CD4-positive, alpha-beta T cell treated with Interleukin-4 for 1 hour (primary cell): ENCODE results near the gene RAC2.

Experiments
- DNase-seq, 2 donors: peaks; one replicate each; pipeline ENCODE4 v3.0.0-alpha.2; 2020 to 2022

Gene RAC2

GRCh38 chr22:37275134-37275533, 31.1 kb upstream of the RAC2 start:
- DNase-seq = no peak

GRCh38 chr22:37274380-37274862, 30.4 kb upstream of the RAC2 start:
- DNase-seq = peak in 1 of 2 donors; percentile 58

- no peak for DNase-seq
These were observed 29.8 kb upstream of the RAC2 start for GRCh38 chr22:37273846-37274225.

DNA sequence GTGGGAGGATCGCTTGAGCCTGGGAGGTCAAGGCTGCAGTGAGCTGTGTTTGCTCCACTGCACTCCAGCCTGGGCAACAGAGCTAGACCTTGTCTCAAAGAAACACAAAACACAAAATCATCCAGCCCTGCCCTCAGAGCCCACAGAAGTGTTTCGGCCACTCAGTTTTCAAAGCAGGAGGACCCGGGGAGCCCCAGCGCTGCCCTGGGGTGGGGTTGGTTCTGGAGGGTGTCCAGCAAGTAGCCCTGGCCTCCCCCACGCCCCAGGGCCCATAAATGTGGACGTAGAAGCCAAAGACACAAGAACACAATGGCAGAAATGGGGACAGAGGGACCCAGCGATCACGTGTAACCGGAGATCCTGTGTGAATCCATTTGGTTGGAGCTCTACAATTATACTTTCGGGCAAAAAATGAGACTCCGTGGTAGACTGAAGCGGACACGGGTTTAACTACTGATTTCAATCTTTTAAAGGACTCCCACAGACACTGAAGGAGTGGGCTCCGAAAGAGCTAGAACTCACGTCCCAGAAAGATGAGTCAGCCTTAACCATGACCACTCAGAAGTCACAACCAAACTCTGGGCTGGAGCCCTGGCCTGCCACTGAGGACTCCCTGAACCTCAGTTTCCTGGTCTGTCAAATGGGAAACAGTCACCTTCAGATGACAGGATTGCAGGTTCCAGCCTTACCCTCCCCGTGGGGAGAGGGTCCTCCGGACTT, 29.2 kb upstream of the RAC2 start:
- DNase-seq = no peak

- peak in 1 of 2 donors; percentile 67 for DNase-seq
These were observed 27.0 kb upstream of the RAC2 start for GRCh38 chr22:37270928-37271650.

DNA sequence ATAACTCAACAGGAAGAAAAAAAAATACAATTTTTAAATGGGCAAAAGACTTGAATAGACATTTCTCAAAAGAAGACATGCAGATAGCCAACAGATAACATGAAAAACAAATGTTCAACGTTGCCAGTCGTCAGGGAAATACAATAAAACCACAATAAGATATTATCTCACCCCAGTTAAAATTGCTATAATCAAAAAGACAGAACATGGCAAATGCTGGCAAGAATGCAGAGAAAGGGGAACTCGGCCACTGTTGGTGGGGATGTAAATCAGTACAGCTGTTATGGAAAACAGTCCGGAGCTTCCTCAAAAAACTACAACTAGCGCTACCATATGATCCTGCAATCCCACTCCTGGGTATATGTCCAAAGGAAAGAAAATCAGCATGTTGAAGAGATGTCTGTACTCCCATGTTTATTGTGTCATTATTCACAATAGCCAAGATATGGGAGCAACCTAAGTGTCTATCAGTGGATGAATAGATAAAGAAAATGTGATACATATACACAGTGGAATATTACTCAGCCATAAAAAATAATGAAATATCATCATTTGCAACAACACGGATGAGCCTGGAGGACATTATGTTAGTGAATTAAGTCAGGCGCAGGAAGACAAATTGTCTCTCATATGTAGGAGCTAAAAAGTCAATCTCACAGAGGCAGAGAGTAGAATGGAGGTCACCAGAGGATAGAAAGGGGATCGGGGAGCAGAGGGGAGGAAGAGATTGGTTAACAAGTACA, 26.0 kb upstream of the RAC2 start:
- peak in 1 of 2 donors; percentile 32 for DNase-seq

GRCh38 chr22:37267661-37268413, 23.8 kb upstream of the RAC2 start:
- DNase-seq = no peak

- DNase-seq = peak; percentile 72 to 74
These were observed 23.1 kb upstream of the RAC2 start for GRCh38 chr22:37267135-37267587.

GRCh38 chr22:37266581-37267134, 22.6 kb upstream of the RAC2 start:
- DNase-seq = no peak

GRCh38 chr22:37263966-37264887, 20.2 kb upstream of the RAC2 start:
- no peak for DNase-seq

- DNase-seq = no peak
These were observed 18.3 kb upstream of the RAC2 start for GRCh38 chr22:37262346-37262745.

GRCh38 chr22:37260901-37261336, 16.9 kb upstream of the RAC2 start:
- DNase-seq = peak; percentile 73 to 76

GRCh38 chr22:37260155-37260795, 16.2 kb upstream of the RAC2 start:
- no peak for DNase-seq

DNA sequence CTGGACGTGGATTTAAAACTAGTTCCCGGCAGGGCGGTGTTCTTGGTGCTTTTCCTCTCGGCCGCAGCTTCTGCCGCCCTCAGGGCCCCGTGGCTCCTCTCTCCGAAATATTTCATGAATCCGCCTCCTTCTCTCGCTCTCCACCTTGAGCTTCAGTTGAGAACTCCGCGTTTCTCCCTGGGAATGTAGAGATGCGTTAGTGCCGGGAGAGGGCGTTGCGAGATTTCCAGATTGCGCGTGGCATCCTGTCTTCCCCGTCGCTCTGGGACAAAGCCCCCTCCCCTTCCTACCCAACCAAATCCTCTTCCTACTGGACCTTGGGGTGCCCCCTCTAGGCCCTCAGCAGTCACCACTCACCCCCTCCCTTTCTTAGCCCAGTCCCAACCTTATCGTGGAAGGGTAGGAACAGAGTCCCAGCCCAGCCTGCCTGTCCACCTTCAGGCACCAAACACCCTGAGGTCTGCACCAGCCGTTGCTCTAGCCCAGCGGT, 15.5 kb upstream of the RAC2 start:
- no peak for DNase-seq

GRCh38 chr22:37258753-37259401, 14.8 kb upstream of the RAC2 start:
- no peak for DNase-seq

GRCh38 chr22:37258005-37258752, 14.1 kb upstream of the RAC2 start:
- DNase-seq = no peak

DNA sequence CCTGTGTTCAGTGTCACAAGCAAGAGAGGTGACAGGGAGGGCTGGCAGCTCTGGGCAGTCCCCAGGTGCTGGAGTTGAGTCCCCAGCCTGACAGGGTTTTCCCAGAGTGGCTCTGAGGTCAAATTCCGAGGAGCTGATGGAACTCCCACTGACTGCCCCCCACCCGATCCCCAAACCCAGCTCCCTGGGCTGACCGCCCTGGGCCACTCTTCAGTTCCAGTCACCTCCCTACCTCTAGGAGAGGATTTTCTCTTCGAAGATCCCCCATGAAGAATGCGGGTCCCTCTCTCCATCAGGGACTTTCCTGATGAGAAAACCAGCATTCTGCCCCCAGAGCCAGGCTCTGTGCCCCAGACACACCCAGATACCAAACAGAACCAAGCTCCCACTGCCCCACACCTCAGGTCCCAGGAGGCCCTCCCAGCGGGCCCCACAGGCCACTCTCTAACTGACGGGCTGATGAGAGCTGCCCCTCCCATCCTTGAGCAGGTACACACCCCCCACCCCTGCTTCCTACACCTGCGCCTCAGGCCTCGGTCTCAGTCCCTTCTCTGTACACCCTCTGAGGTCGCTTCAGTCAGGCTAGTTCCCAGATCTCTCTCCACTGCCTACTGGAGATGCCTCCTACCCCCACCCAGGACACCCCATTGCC, 12.1 kb upstream of the RAC2 start:
- DNase-seq = no peak

- DNase-seq = no peak
These were observed 11.5 kb upstream of the RAC2 start for GRCh38 chr22:37255558-37256006.

DNA sequence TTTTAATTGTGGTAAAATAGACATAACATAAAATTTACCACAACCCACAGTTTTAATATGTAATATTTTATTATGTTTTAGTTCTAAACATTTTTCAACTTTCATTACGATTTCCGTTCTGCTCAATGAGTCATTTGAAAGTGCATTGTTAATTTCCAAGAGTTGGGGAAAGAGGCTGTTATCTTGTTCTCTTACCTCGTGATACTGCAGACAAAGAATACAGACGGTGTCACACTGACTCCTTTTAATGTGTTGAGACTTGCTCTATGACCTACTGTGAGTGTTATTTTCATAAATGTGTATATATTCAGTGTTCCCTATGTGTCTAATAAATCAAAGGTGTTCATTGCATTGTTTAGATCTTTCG, 10.8 kb upstream of the RAC2 start:
- DNase-seq = no peak
